Stimulated activated CD4-positive, alpha-beta T cell treated with anti-CD3 and anti-CD28 coated beads, TNF-alpha, amount 100 ng/mL, for 1 hour (primary cell): ENCODE data around the gene SEZ6L.
A peak's percentile ranks its signal among the peaks of the same experiment; 100 is the strongest.

Source experiments
- DNase-seq, 3 donors: peaks; one replicate each; pipeline ENCODE4 v3.0.0-alpha.2; 2020; ENCODE audit warnings: low read depth in 3 of 3, low spot score in 1 of 3

SEZ6L gene

GRCh38 chr22:26416670-26417276 is 247.5 kb downstream of the SEZ6L start:
- DNase-seq: no peak

GRCh38 chr22:26417406-26417805 is 248.1 kb downstream of the SEZ6L start:
- DNase-seq: no peak

- DNase-seq: no peak
Measured at GRCh38 chr22:26418620-26419019, 249.4 kb downstream of the SEZ6L start.

- no peak for DNase-seq
Measured at GRCh38 chr22:26426924-26427323, 257.7 kb downstream of the SEZ6L start.

GRCh38 chr22:26428515-26429457 is 259.5 kb downstream of the SEZ6L start, which contains the start of gene ASPHD2:
TSS of gene ASPHD2 (plus strand) at chr22:26429260. CDS start at chr22:26433616, 4,356 bp downstream.
- DNase-seq: peak; percentile 47 to 67 (median 60)

- peak in 1 of 3 donors; percentile 6 for DNase-seq
Measured at GRCh38 chr22:26429458-26430286, 260.4 kb downstream of the SEZ6L start.

GRCh38 chr22:26430600-26430999 is 261.3 kb downstream of the SEZ6L start:
- DNase-seq: no peak

- no peak for DNase-seq
Measured at GRCh38 chr22:26431261-26431995, 262.2 kb downstream of the SEZ6L start.

- DNase-seq: no peak
Measured at GRCh38 chr22:26432619-26433311, 263.5 kb downstream of the SEZ6L start.
